GM12892 (cell line): Measurements from ENCODE around the gene UBN2.

Experiments
- POLR2A ChIP-seq: IDR thresholded peaks from 2 replicates; pipeline ENCODE4 v1.6.1; 2011; ENCODE audit warnings: low read depth, low read length, control low read depth
- POLR2AphosphoS5 ChIP-seq: IDR thresholded peaks from 2 replicates; pipeline ENCODE4 v1.6.1; 2011; ENCODE audit warnings: low read depth, low read length, control low read depth
- TAF1 ChIP-seq: IDR thresholded peaks from 2 replicates; pipeline ENCODE4 v1.6.1; 2011; ENCODE audit warnings: low read depth, mild to moderate bottlenecking, control low read depth, low read length, borderline replicate concordance

DNA sequence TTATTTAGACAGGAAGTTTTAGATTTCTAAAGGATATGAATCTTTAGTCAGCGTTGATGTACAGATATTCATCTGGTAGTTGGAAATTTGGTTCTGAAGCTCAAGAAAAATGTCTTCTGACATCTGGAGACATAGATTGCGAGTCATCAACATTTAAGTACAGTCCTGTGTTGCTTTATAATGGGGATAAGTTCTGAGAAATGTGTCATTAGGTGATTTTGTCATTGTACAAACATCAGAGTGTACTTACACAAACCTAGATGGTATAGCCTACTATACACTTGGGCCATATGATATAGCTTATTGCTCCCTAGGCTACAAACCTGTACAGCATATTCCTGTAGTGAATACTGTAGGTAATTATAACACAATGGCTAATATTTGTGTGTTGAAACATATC is 49.6 kb upstream of the UBN2 start:
- TF ChIP-seq POLR2A (no peak), POLR2AphosphoS5 (no peak), TAF1 (no peak)
